Measurements from ENCODE around the gene AZU1.

DNA sequence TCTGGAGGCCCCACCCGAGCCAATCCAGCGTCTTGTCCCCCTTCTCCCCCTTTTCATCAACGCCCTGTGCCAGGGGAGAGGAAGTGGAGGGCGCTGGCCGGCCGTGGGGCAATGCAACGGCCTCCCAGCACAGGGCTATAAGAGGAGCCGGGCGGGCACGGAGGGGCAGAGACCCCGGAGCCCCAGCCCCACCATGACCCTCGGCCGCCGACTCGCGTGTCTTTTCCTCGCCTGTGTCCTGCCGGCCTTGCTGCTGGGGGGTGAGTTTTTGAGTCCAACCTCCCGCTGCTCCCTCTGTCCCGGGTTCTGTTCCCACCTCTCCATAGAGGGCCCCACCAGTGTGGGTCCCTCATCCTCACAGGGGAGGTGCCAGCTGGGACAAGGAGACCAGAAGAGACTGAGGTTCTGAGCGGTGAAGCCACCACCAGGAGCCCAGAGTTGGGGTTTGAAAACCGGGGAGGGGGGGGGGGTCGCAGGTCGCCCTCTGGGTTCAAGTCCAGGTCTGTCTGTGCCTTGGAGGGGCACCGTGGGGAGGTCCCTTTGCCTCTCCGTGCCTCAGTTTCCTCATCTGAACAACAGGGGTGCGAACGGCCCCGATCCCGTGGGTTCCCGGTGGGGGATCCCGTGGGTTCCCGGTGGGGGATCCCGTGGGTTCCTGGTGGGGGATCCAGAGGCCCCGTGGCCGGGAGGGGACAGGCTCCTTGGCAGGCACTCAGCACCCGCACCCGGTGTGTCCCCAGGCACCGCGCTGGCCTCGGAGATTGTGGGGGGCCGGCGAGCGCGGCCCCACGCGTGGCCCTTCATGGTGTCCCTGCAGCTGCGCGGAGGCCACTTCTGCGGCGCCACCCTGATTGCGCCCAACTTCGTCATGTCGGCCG is 24.7 kb downstream of the AZU1 start, which contains the start of gene ELANE:
- TF ChIP-seq, protein P1, sequence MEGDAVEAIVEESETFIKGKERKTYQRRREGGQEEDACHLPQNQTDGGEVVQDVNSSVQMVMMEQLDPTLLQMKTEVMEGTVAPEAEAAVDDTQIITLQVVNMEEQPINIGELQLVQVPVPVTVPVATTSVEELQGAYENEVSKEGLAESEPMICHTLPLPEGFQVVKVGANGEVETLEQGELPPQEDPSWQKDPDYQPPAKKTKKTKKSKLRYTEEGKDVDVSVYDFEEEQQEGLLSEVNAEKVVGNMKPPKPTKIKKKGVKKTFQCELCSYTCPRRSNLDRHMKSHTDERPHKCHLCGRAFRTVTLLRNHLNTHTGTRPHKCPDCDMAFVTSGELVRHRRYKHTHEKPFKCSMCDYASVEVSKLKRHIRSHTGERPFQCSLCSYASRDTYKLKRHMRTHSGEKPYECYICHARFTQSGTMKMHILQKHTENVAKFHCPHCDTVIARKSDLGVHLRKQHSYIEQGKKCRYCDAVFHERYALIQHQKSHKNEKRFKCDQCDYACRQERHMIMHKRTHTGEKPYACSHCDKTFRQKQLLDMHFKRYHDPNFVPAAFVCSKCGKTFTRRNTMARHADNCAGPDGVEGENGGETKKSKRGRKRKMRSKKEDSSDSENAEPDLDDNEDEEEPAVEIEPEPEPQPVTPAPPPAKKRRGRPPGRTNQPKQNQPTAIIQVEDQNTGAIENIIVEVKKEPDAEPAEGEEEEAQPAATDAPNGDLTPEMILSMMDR (conservative IDR thresholded peaks at IDR 0.05; ENCODE audit: low read depth, low read length) = no peak
- no peak for TF ChIP-seq EZH2 (IDR thresholded peaks at IDR 0.05; ENCODE audit: low read length, unreplicated experiment)
- TF ChIP-seq EZH2phosphoT487 (IDR thresholded peaks at IDR 0.05; ENCODE audit: borderline replicate concordance, low read length) = no peak
